Keratinocyte (primary cell): Measurements from ENCODE around the gene PTCHD4. TPM values are rescaled to one million over a fixed set of nuclear protein-coding genes. Genes with fewer than 3 reads are reported as not detected.

ENCODE experiments used
- DNase-seq: peaks from one replicate; pipeline ENCODE4 v3.0.0-alpha.2; 2011; ENCODE audit warnings: low read depth, missing footprints, low spot score
- FAIRE-seq: peaks from 2 replicates; lab custom pipeline; 2011; peaks lifted over from hg19 to GRCh38; lab: Jason Lieb, UNC
- H2AFZ ChIP-seq: 2 replicates; pipeline ENCODE4 v1.6.0; 2012; ENCODE audit warnings: low read length, control low read depth, inconsistent platforms; ENCODE audit not compliant: control insufficient read depth
- H3K27ac ChIP-seq: 2 replicates; pipeline ENCODE4 v1.5.1; 2011; ENCODE audit warnings: low read length; ENCODE audit not compliant: control insufficient read depth, insufficient read depth
- H3K27me3 ChIP-seq: 3 replicates; pipeline ENCODE4 v1.6.0; 2011; ENCODE audit warnings: low read length; ENCODE audit not compliant: control insufficient read depth, insufficient read depth; ENCODE audit errors: extremely low read depth
- H3K36me3 ChIP-seq, 2 experiments: 2 replicates in 1 of 2; 3 replicates in 1 of 2; pipeline ENCODE4 v1.5.1; 2011; ENCODE audit warnings: low read length in 2 of 2, mild to moderate bottlenecking in 1 of 2; ENCODE audit not compliant: control insufficient read depth in 2 of 2, insufficient read depth in 2 of 2; ENCODE audit errors: extremely low read depth in 1 of 2
- H3K4me1 ChIP-seq: 3 replicates; pipeline ENCODE4 v1.5.1; 2011; ENCODE audit warnings: low read length; ENCODE audit not compliant: control insufficient read depth, insufficient read depth; ENCODE audit errors: extremely low read depth
- H3K4me2 ChIP-seq: 3 replicates; pipeline ENCODE4 v1.6.0; 2011; ENCODE audit warnings: low read depth, low read length; ENCODE audit not compliant: control insufficient read depth, insufficient read depth; ENCODE audit errors: extremely low read depth
- H3K4me3 ChIP-seq, 3 experiments: fragments of 200-600 bp in 1 of 3; sonication (generic) in 1 of 3; 2 replicates in 2 of 3; 3 replicates in 1 of 3; pipeline ENCODE4 v1.5.1; 2011 to 2016; ENCODE audit warnings: low read length in 3 of 3, mild to moderate bottlenecking in 3 of 3, control low read depth in 2 of 3, inconsistent platforms in 1 of 3, low read depth in 1 of 3, mixed read lengths in 1 of 3, mixed run types in 1 of 3, moderate library complexity in 1 of 3; ENCODE audit not compliant: control insufficient read depth in 2 of 3, insufficient read depth in 2 of 3; ENCODE audit errors: extremely low read depth in 1 of 3
- H3K79me2 ChIP-seq: 2 replicates; pipeline ENCODE4 v1.6.0; 2012; ENCODE audit warnings: low read length; ENCODE audit not compliant: control insufficient read depth, insufficient read depth
- H3K9ac ChIP-seq: 3 replicates; pipeline ENCODE4 v1.6.0; 2011; ENCODE audit warnings: low read length; ENCODE audit not compliant: control insufficient read depth, insufficient read depth; ENCODE audit errors: extremely low read depth
- H3K9me1 ChIP-seq: 3 replicates; pipeline ENCODE4 v1.6.0; 2011; ENCODE audit warnings: low read length; ENCODE audit not compliant: control insufficient read depth, insufficient read depth; ENCODE audit errors: extremely low read depth
- H3K9me3 ChIP-seq: 2 replicates; pipeline ENCODE4 v1.5.1; 2012; ENCODE audit warnings: low read depth, low read length; ENCODE audit not compliant: control insufficient read depth
- H4K20me1 ChIP-seq: 3 replicates; pipeline ENCODE4 v1.6.0; 2011; ENCODE audit warnings: low read length; ENCODE audit not compliant: control insufficient read depth, insufficient read depth; ENCODE audit errors: extremely low read depth
- EZH2 ChIP-seq: IDR thresholded peaks from one replicate; pipeline ENCODE4 v1.6.1; 2012; ENCODE audit warnings: inconsistent platforms, mild to moderate bottlenecking, low read length, moderate library complexity
- dilution Hi-C: fragments of 300-500 bp; cut with MboI; formaldehyde crosslinking; loops from one replicate; pipeline ENCODE4 v1.7.0; 2020; ENCODE audit warnings: low sequenced_read_pairs; ENCODE audit not compliant: extremely low pct_ligation_motif_present
- polyA plus RNA-seq, 5 experiments: library from polyadenylated mRNA; depleted of rRNA in 3 of 5; stranded (reverse) in 3 of 5; stranded (forward) in 1 of 5; unstranded in 1 of 5; fragments of >200 nt; gene quantifications; 1 replicate in 1 of 5; 2 replicates in 3 of 5; 3 replicates in 1 of 5; pipeline versions ENCODE4 v1.2.1 to v1.2.3, GENCODE V29; 2011 to 2012; ENCODE audit warnings: missing spikeins in 2 of 5, low read depth in 1 of 5, low replicate concordance in 1 of 5
- TF ChIP-seq, protein P1 (sequence below), 3 experiments: IDR thresholded peaks in 1 of 3; conservative IDR thresholded peaks in 1 of 3; optimal IDR thresholded peaks in 1 of 3; 2 replicates in 2 of 3; 3 replicates in 1 of 3; pipeline versions ENCODE3 to v1.5.1; 2011; ENCODE audit warnings: low read length in 3 of 3, mild to moderate bottlenecking in 3 of 3, moderate library complexity in 2 of 3, control low read depth in 1 of 3, inconsistent platforms in 1 of 3; ENCODE audit not compliant: insufficient read depth in 2 of 3; ENCODE audit errors: extremely low read depth in 1 of 3

Gene PTCHD4
- polyA plus RNA-seq, 1 donor (not counting 4 experiments of a cell fraction or from before 2014, with no cell fraction given): 0.41 TPM

DNA sequence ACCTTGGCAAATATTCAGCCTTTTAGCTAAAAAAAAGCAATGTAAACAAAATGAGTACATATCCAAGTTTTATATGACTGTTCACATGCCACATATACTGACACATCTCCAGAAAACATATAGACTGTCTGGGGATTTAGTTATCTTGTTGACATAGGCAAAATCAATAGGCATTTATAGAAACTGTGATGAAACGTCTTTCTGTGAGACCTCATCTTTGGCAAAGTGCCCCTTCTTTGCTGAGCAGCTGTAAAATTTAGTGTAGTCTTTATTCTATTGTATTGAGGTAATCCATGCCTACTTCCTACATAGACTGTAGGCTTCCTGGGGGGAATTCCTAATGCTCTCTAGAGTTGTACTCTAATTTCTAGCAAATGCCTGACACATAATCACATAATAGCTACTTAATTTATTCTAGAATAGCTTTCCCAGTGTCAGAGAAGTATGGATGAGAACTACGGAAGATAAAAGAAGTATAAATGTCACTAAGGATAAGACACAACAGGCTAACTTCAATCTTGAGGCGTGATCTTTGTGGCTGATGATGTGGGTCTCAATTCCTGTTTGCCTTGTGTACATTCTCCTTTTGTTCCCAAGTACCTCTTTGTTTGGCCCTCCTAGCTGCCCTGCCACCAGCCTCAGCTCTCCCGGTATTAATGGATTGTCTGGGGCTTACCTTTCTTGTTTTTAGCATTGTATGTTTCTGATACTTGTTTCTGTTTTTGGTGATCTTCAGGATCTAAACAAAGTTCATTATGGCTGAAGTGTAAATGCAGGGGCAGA lies 30.6 kb downstream of the PTCHD4 start:
- TF ChIP-seq, protein P1, sequence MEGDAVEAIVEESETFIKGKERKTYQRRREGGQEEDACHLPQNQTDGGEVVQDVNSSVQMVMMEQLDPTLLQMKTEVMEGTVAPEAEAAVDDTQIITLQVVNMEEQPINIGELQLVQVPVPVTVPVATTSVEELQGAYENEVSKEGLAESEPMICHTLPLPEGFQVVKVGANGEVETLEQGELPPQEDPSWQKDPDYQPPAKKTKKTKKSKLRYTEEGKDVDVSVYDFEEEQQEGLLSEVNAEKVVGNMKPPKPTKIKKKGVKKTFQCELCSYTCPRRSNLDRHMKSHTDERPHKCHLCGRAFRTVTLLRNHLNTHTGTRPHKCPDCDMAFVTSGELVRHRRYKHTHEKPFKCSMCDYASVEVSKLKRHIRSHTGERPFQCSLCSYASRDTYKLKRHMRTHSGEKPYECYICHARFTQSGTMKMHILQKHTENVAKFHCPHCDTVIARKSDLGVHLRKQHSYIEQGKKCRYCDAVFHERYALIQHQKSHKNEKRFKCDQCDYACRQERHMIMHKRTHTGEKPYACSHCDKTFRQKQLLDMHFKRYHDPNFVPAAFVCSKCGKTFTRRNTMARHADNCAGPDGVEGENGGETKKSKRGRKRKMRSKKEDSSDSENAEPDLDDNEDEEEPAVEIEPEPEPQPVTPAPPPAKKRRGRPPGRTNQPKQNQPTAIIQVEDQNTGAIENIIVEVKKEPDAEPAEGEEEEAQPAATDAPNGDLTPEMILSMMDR (optimal IDR thresholded peaks at IDR 0.05 in 1 of 3, IDR thresholded peaks at IDR 0.05 in 1 of 3, conservative IDR thresholded peaks at IDR 0.05 in 1 of 3; ENCODE audit: extremely low read depth in 1 of 3, insufficient read depth in 2 of 3, low read length in 3 of 3): no peak
- TF ChIP-seq EZH2: no peak
- Histone ChIP-seq H3K4me1 (peaks cover 2% of the 10 kb centered on the region), H3K4me2 (no peak overlapping the region), H3K9me1 (no peaks in the 10 kb centered on the region), H2AFZ (no peak overlapping the region), H3K9ac (no peak overlapping the region), H3K4me3 (no peak overlapping the region), H3K9me3 (no peaks in the 10 kb centered on the region), H3K27ac (no peak overlapping the region), H4K20me1 (no peaks in the 10 kb centered on the region), H3K27me3 (no peaks in the 10 kb centered on the region), H3K79me2 (no peaks in the 10 kb centered on the region), H3K36me3 (no peaks in the 10 kb centered on the region)
- DNase-seq (no peak), FAIRE-seq (no peak)
- dilution Hi-C loops: loop anchor here (25.0 kb wide), 1 partner anchor 1357 kb away; no protein-coding TSS in a partner anchor

DNA sequence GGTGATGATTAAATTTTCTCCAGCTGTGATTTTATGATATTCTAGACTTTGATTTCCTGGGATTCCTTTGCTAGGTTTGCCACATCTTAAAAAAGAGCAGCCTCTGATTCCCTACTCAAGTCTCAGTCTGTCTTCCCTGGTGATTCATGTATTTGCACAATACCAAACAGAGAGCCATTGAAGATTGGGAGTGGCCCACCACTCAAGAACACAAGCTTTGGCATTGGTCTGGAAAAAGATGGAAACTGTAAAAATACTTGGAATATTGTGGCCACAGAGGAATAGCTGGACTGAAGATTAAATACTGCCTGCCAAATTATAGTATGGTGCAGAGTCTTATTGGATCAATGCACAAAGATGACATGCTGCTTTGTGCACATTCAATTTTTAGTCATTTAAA lies 32.9 kb downstream of the PTCHD4 start:
- Histone ChIP-seq H3K27ac (no peak overlapping the region), H3K4me3 (no peak overlapping the region), H3K36me3 (no peaks in the 10 kb centered on the region), H2AFZ (no peak overlapping the region), H3K79me2 (no peaks in the 10 kb centered on the region), H3K9ac (no peak overlapping the region), H3K9me1 (no peaks in the 10 kb centered on the region), H4K20me1 (no peaks in the 10 kb centered on the region), H3K4me2 (no peak overlapping the region), H3K9me3 (no peaks in the 10 kb centered on the region), H3K4me1 (peaks cover 8% of the 10 kb centered on the region), H3K27me3 (no peaks in the 10 kb centered on the region)
- TF ChIP-seq, protein P1 (optimal IDR thresholded peaks at IDR 0.05 in 1 of 3, IDR thresholded peaks at IDR 0.05 in 1 of 3, conservative IDR thresholded peaks at IDR 0.05 in 1 of 3; ENCODE audit: extremely low read depth in 1 of 3, insufficient read depth in 2 of 3, low read length in 3 of 3): no peak
- TF ChIP-seq EZH2: no peak
- peak; percentile 84 for FAIRE-seq
- dilution Hi-C loops: loop anchor here (25.0 kb wide), 1 partner anchor 1359 kb away; no protein-coding TSS in a partner anchor
- DNase-seq: no peak
